ENCODE data around the gene FZD10.

Gene FZD10

GRCh38 chr12:130162267-130162666 lies at the start of gene FZD10:
FZD10 (plus strand) TSS chr12:130162464; CDS start chr12:130162943, 479 bp downstream.
- FAIRE-seq (no peak), DNase-seq (ENCODE audit: low spot score) (no peak)

GRCh38 chr12:130114952-130115351 lies 47.3 kb upstream of the FZD10 start:
- DNase-seq (ENCODE audit: low spot score) (no peak), FAIRE-seq (no peak)

- no peak for FAIRE-seq
- no peak for DNase-seq (ENCODE audit: low spot score)
Observed at GRCh38 chr12:130115646-130116045, 46.6 kb upstream of the FZD10 start.

GRCh38 chr12:130116791-130117190 lies 45.5 kb upstream of the FZD10 start:
- FAIRE-seq, result no peak

GRCh38 chr12:130117233-130117632 lies 45.0 kb upstream of the FZD10 start:
- FAIRE-seq (no peak), DNase-seq (ENCODE audit: low spot score) (no peak)

More at GRCh38 chr12:130116791-130117190, 45.5 kb upstream of the FZD10 start:
- DNase-seq (ENCODE audit: low spot score), result no peak

- DNase-seq (ENCODE audit: low spot score) (no peak), FAIRE-seq (no peak)
Observed at GRCh38 chr12:130117701-130118100, 44.6 kb upstream of the FZD10 start.

GRCh38 chr12:130118181-130118580 lies 44.1 kb upstream of the FZD10 start:
- DNase-seq (ENCODE audit: low spot score), result no peak
- FAIRE-seq, result no peak

GRCh38 chr12:130119241-130119861 lies 42.9 kb upstream of the FZD10 start:
- DNase-seq (ENCODE audit: low spot score) (no peak), FAIRE-seq (no peak)

GRCh38 chr12:130120012-130120805 lies 42.1 kb upstream of the FZD10 start:
- FAIRE-seq (no peak), DNase-seq (ENCODE audit: low spot score) (no peak)

GRCh38 chr12:130121226-130122000 lies 40.9 kb upstream of the FZD10 start:
- FAIRE-seq, result no peak
- no peak for DNase-seq (ENCODE audit: low spot score)

GRCh38 chr12:130122356-130122755 lies 39.9 kb upstream of the FZD10 start:
- DNase-seq (ENCODE audit: low spot score), result no peak
- FAIRE-seq, result no peak

GRCh38 chr12:130124106-130124505 lies 38.2 kb upstream of the FZD10 start:
- no peak for DNase-seq (ENCODE audit: low spot score)
- no peak for FAIRE-seq

- FAIRE-seq (no peak), DNase-seq (ENCODE audit: low spot score) (no peak)
Observed at GRCh38 chr12:130124605-130125244, 37.5 kb upstream of the FZD10 start.

GRCh38 chr12:130126023-130126432 lies 36.2 kb upstream of the FZD10 start:
- FAIRE-seq (no peak), DNase-seq (ENCODE audit: low spot score) (no peak)

- DNase-seq (ENCODE audit: low spot score) (no peak), FAIRE-seq (no peak)
Observed at GRCh38 chr12:130127532-130127911, 34.7 kb upstream of the FZD10 start.

GRCh38 chr12:130127912-130128789 lies 34.1 kb upstream of the FZD10 start:
- DNase-seq (ENCODE audit: low spot score) (no peak), FAIRE-seq (no peak)

GRCh38 chr12:130128790-130129735 lies 33.2 kb upstream of the FZD10 start:
- no peak for DNase-seq (ENCODE audit: low spot score)
- no peak for FAIRE-seq

- no peak for FAIRE-seq
Observed at GRCh38 chr12:130130346-130130745, 31.9 kb upstream of the FZD10 start.

GRCh38 chr12:130131025-130131424 lies 31.2 kb upstream of the FZD10 start:
- FAIRE-seq (no peak), DNase-seq (ENCODE audit: low spot score) (no peak)

More at GRCh38 chr12:130130346-130130745, 31.9 kb upstream of the FZD10 start:
- DNase-seq (ENCODE audit: low spot score), result no peak

All from RCC 7860 (cell line).